WTC11 (cell line): ENCODE data around the gene RLF.

ENCODE experiments used
- CDX4 ChIP-seq: fragments of 250-450 bp; sonication (Bioruptor Pico); IDR thresholded peaks from 2 replicates; pipeline ENCODE4 v1.9.0; 2021; ENCODE audit warnings: moderate library complexity, mild to moderate bottlenecking, inconsistent platforms, borderline replicate concordance
- PRDM15 ChIP-seq: sonication (generic); formaldehyde crosslinking; IDR thresholded peaks from 2 replicates; pipeline ENCODE4 v1.8.0; 2022; ENCODE audit warnings: missing genetic modification reagents
- TF ChIP-seq, protein P1 (sequence below): fragments of 200-600 bp; IDR thresholded peaks from 2 replicates; pipeline ENCODE4 v1.8.0; 2022; ENCODE audit warnings: antibody characterized with exemption
- TF ChIP-seq, protein P2 (sequence below): fragments of 250-450 bp; sonication (Bioruptor Pico); IDR thresholded peaks from 2 replicates; pipeline ENCODE4 v2.1.2; 2022; ENCODE audit warnings: mild to moderate bottlenecking, moderate library complexity
- TF ChIP-seq, protein P3 (sequence below): sonication (generic); formaldehyde crosslinking; IDR thresholded peaks from 2 replicates; pipeline ENCODE4 v1.8.0; 2022; ENCODE audit warnings: mild to moderate bottlenecking, missing genetic modification reagents

DNA sequence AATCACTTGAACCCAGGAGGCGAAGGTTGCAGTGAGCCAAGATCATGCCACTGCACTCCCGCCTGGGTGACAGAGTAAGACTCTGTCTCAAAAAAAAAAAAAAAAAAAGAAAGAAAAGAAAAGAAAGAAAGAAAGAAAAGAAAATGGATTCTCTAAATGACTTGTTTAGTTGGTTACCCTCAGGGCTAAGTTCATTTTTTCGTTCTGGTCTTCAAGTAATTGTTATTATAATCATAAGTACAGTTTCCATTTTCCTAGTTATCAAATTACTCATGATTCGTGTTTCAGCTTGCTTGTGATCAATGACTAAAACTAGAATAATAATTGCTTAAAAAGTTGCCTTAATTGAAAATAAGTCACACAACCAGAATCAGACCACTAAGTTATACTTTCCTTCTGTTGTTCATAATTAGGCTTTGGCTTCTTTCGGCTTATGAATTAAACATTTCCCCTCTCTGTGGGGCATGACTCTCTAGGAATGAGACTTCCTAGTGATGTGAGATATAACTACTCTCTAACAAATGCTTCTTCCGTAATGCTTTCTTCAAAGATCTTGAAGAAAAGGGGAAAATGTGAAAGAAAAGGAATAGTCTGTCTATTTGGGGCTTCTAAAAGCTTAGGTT is 9.6 kb upstream of the RLF start:
- TF ChIP-seq, protein P1, sequence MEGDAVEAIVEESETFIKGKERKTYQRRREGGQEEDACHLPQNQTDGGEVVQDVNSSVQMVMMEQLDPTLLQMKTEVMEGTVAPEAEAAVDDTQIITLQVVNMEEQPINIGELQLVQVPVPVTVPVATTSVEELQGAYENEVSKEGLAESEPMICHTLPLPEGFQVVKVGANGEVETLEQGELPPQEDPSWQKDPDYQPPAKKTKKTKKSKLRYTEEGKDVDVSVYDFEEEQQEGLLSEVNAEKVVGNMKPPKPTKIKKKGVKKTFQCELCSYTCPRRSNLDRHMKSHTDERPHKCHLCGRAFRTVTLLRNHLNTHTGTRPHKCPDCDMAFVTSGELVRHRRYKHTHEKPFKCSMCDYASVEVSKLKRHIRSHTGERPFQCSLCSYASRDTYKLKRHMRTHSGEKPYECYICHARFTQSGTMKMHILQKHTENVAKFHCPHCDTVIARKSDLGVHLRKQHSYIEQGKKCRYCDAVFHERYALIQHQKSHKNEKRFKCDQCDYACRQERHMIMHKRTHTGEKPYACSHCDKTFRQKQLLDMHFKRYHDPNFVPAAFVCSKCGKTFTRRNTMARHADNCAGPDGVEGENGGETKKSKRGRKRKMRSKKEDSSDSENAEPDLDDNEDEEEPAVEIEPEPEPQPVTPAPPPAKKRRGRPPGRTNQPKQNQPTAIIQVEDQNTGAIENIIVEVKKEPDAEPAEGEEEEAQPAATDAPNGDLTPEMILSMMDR, result no peak
- TF ChIP-seq CDX4 (CRISPR knock-in tag) (no peak), PRDM15 (no peak)
- TF ChIP-seq, protein P2, sequence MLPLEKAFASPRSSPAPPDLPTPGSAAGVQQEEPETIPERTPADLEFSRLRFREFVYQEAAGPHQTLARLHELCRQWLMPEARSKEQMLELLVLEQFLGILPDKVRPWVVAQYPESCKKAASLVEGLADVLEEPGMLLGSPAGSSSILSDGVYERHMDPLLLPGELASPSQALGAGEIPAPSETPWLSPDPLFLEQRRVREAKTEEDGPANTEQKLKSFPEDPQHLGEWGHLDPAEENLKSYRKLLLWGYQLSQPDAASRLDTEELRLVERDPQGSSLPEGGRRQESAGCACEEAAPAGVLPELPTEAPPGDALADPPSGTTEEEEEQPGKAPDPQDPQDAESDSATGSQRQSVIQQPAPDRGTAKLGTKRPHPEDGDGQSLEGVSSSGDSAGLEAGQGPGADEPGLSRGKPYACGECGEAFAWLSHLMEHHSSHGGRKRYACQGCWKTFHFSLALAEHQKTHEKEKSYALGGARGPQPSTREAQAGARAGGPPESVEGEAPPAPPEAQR (CRISPR knock-in tag), result no peak
- TF ChIP-seq, protein P3, sequence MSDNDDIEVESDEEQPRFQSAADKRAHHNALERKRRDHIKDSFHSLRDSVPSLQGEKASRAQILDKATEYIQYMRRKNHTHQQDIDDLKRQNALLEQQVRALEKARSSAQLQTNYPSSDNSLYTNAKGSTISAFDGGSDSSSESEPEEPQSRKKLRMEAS (CRISPR knock-in tag), result no peak
